Measurements from ENCODE around the gene SORD.
"Not testable (repeated sequence)": the region's sequence is repeated elsewhere in the genome, so short reads cannot be mapped to it uniquely, and the experiment has no call there.

- TF ChIP-seq POLR2A (IDR thresholded peaks at IDR 0.05; ENCODE audit: low read length); GATA1 (IDR thresholded peaks at IDR 0.05; ENCODE audit: low read depth, low read length): not testable (repeated sequence)
These were observed 14.1 kb downstream of the SORD start for GRCh38 chr15:45036812-45037781.
